Caco-2 (cell line): Measurements from ENCODE around the gene CADM4. TPM values are rescaled to one million over a fixed set of nuclear protein-coding genes. Genes with fewer than 3 reads are reported as not detected.

Source experiments
- BruUV-seq: library from RNA; stranded (reverse); fragments of 400-500 nt; replicated peaks from 2 replicates; lab custom pipeline; 2021; lab: Mats Ljungman, UMichigan
- CTCF ChIA-PET: fragments of 300-600 bp; sonication (Branson Sonifier 250); formaldehyde crosslinking; loops from one replicate; lab custom pipeline; 2022; ENCODE audit warnings: antibody characterized with exemption; lab: Charles Lee
- POLR2A ChIA-PET: fragments of 300-600 bp; sonication (Branson Sonifier 250); formaldehyde crosslinking; loops from one replicate; lab custom pipeline; 2022; ENCODE audit warnings: antibody characterized with exemption; lab: Charles Lee
- DNase-seq, 2 experiments: peaks; one replicate each; pipeline versions ENCODE4 v3.0.0 to v3.0.0-alpha.2; 2020 to 2022
- H3K27me3 ChIP-seq: replicated peaks from 2 replicates; pipeline ENCODE4 v1.6.0; 2011; ENCODE audit warnings: low read length; ENCODE audit not compliant: control insufficient read depth, insufficient read depth
- H3K36me3 ChIP-seq: 2 replicates; pipeline ENCODE4 v1.5.1; 2011; ENCODE audit warnings: low read length; ENCODE audit not compliant: control insufficient read depth, insufficient read depth
- H3K4me1 ChIP-seq: fragments of 250-450 bp; sonication (Bioruptor Pico); 2 replicates; pipeline ENCODE4 v1.5.1; 2020; ENCODE audit warnings: mild to moderate bottlenecking
- H3K4me3 ChIP-seq: 2 replicates; pipeline ENCODE4 v1.5.1; 2011; ENCODE audit warnings: low read depth, mild to moderate bottlenecking, control low read depth, low read length
- H3K9me3 ChIP-seq: fragments of 250-450 bp; sonication (Bioruptor Pico); 2 replicates; pipeline ENCODE4 v1.5.1; 2020; ENCODE audit warnings: mild to moderate bottlenecking, moderate library complexity
- H3K27ac Mint-ChIP-seq: one replicate; pipeline ENCODE4 v1.8.0; 2022; ENCODE audit warnings: mixed read lengths; ENCODE audit not compliant: unreplicated experiment
- H3K27me3 Mint-ChIP-seq: one replicate; pipeline ENCODE4 v1.8.0; 2022; ENCODE audit warnings: mixed read lengths; ENCODE audit not compliant: insufficient read depth, unreplicated experiment
- H3K36me3 Mint-ChIP-seq: one replicate; pipeline ENCODE4 v1.8.0; 2022; ENCODE audit warnings: mild to moderate bottlenecking, mixed read lengths; ENCODE audit not compliant: insufficient read depth, unreplicated experiment
- H3K4me1 Mint-ChIP-seq: one replicate; pipeline ENCODE4 v1.8.0; 2022; ENCODE audit warnings: low read depth, mixed read lengths; ENCODE audit not compliant: unreplicated experiment
- H3K4me3 Mint-ChIP-seq: one replicate; pipeline ENCODE4 v1.8.0; 2022; ENCODE audit warnings: mild to moderate bottlenecking, moderate library complexity, mixed read lengths; ENCODE audit not compliant: unreplicated experiment
- H3K9me3 Mint-ChIP-seq: one replicate; pipeline ENCODE4 v1.8.0; 2022; ENCODE audit warnings: mixed read lengths; ENCODE audit not compliant: unreplicated experiment
- intact Hi-C: fragments of 100-400 bp; cut with micrococcal nuclease; formaldehyde crosslinking; loops from one replicate; pipeline ENCODE4 v1.10.0; 2022; ENCODE audit not compliant: unreplicated experiment
- total RNA-seq: library from RNA; stranded (reverse); gene quantifications from 2 replicates; pipeline ENCODE4 v1.2.3, GENCODE V29; 2022
- TF ChIP-seq, protein P1 (sequence below), 2 experiments: fragments of 200-600 bp in 1 of 2; IDR thresholded peaks; 1 replicate in 1 of 2; 2 replicates in 1 of 2; pipeline versions ENCODE4 v1.5.1 to v1.8.0; 2011 to 2022; ENCODE audit warnings: antibody characterized with exemption in 1 of 2, control low read depth in 1 of 2, inconsistent platforms in 1 of 2, low read depth in 1 of 2, low read length in 1 of 2, mild to moderate bottlenecking in 1 of 2, moderate library complexity in 1 of 2; ENCODE audit not compliant: insufficient read depth in 1 of 2, severe bottlenecking in 1 of 2, unreplicated experiment in 1 of 2

The CADM4 gene
- total RNA-seq, 1 experiment from 2014 or later = 13.2 TPM

DNA sequence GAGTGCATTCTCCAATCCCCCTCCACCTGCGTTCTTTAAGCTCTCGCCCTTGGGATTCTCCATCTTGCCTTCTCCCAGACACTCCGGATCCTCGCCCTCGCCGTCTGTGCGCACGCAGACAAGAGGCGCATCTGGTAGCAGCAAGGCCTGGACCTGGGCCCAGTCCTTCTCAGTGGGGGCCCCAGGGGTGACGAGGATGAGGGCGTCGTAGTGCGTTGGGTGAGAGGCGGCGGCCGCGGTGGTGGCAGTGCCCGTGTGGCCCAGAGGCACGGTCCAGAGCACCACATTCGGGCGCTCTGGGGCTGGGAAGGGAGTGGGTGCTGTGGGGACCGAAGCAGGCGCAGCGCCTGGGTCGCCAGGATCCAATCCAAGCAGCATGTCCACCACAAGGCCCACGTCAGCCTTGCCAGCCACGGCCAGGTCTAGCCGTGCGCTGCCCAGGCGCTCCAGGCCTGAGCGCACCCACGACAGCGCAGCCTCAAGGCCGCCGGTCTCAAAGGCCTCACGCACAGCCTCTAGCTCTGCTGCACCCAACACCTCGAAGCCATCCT is 46.8 kb downstream of the CADM4 start:
- intact Hi-C loops = loop anchor here (10.0 kb wide), 2 partner anchors 128 to 192 kb away; partner anchors contain the start of genes KCNN4 and LYPD3
- H3K36me3 Mint-ChIP-seq = peaks cover 45% of the 10 kb centered on the region
- H3K27me3 ChIP-seq = no peaks in the 10 kb centered on the region
- peak overlapping the region; percentile 97 for H3K4me3 Mint-ChIP-seq
- no peak overlapping the region for H3K4me3 ChIP-seq
- no peaks in the 10 kb centered on the region for H3K9me3 Mint-ChIP-seq
- TF ChIP-seq, protein P1, sequence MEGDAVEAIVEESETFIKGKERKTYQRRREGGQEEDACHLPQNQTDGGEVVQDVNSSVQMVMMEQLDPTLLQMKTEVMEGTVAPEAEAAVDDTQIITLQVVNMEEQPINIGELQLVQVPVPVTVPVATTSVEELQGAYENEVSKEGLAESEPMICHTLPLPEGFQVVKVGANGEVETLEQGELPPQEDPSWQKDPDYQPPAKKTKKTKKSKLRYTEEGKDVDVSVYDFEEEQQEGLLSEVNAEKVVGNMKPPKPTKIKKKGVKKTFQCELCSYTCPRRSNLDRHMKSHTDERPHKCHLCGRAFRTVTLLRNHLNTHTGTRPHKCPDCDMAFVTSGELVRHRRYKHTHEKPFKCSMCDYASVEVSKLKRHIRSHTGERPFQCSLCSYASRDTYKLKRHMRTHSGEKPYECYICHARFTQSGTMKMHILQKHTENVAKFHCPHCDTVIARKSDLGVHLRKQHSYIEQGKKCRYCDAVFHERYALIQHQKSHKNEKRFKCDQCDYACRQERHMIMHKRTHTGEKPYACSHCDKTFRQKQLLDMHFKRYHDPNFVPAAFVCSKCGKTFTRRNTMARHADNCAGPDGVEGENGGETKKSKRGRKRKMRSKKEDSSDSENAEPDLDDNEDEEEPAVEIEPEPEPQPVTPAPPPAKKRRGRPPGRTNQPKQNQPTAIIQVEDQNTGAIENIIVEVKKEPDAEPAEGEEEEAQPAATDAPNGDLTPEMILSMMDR (IDR thresholded peaks at IDR 0.05; ENCODE audit: insufficient read depth in 1 of 2, low read depth in 1 of 2, low read length in 1 of 2, severe bottlenecking in 1 of 2, unreplicated experiment in 1 of 2) = no peak
- peak overlapping the region; percentile 84 for H3K27ac Mint-ChIP-seq
- H3K27me3 Mint-ChIP-seq = no peaks in the 10 kb centered on the region
- DNase-seq = no peak
- ChIA-PET CTCF (no interaction called here), POLR2A (no interaction called here)
- H3K4me1 ChIP-seq = peaks cover 6% of the 10 kb centered on the region; the same call in 1 of the 2 replicates
- peaks cover 7% of the 10 kb centered on the region for H3K4me1 Mint-ChIP-seq
- no peaks in the 10 kb centered on the region for H3K9me3 ChIP-seq
- BruUV-seq = no TSS peak
- H3K36me3 ChIP-seq = no peaks in the 10 kb centered on the region

DNA sequence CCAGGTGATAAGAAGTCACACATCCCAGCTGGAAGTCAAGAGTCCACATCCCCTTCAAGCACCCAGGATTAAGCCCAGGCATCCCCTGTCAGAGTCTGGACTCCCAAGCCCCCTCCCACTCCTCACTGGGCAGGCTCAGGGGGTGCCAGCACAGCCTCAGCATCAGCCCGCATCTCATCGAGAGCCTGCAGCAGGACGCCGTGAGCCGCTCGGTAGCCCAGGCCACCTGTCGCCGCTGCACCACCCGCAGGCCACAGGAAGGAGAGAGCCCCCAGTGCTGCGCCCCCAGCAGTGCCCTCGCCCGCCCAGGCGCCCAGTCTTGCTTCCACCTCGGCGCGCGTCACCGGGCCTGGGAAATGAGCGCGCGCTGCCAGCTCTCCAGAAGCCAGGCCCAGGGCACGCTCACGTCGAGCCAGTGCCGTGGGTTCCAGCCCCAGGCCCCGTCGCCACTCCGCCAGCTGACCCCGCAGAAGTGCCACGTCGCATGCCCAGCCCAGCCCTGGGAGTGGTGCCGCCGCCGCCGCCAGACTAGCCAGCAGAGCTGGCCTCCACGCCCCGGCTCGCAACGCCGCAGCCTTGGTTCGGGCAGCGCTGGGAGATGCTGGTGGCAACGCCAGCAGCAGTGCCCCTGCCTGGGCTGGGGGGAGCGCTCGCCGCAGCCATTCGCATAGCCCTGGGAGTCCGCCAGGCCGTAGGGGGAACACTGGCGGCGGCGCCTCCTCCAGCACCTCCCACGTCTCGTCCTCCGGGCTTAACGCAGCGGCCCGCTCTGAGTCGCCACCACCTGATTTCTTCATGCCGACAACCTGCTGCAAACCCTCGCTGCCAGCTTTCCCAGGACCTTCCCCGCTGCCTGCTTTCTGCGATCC is 47.5 kb downstream of the CADM4 start:
- TF ChIP-seq, protein P1 (IDR thresholded peaks at IDR 0.05; ENCODE audit: insufficient read depth in 1 of 2, low read depth in 1 of 2, low read length in 1 of 2, severe bottlenecking in 1 of 2, unreplicated experiment in 1 of 2) = no peak
- Histone ChIP-seq H3K9me3 (no peaks in the 10 kb centered on the region), H3K36me3 (no peaks in the 10 kb centered on the region), H3K4me3 (no peak overlapping the region), H3K4me1 (peaks cover 2% of the 10 kb centered on the region; the same call in 1 of the 2 replicates), H3K27me3 (no peaks in the 10 kb centered on the region)
- no peak overlapping the region for H3K27ac Mint-ChIP-seq
- H3K36me3 Mint-ChIP-seq = peaks cover 39% of the 10 kb centered on the region
- no TSS peak for BruUV-seq
- intact Hi-C loops = loop anchor here (10.0 kb wide), 2 partner anchors 127 to 193 kb away; partner anchors contain the start of genes KCNN4 and LYPD3
- H3K4me3 Mint-ChIP-seq = no peak overlapping the region
- ChIA-PET POLR2A (no interaction called here), CTCF (no interaction called here)
- no peaks in the 10 kb centered on the region for H3K9me3 Mint-ChIP-seq
- no peaks in the 10 kb centered on the region for H3K27me3 Mint-ChIP-seq
- no peak for DNase-seq
- H3K4me1 Mint-ChIP-seq = peaks cover 7% of the 10 kb centered on the region

DNA sequence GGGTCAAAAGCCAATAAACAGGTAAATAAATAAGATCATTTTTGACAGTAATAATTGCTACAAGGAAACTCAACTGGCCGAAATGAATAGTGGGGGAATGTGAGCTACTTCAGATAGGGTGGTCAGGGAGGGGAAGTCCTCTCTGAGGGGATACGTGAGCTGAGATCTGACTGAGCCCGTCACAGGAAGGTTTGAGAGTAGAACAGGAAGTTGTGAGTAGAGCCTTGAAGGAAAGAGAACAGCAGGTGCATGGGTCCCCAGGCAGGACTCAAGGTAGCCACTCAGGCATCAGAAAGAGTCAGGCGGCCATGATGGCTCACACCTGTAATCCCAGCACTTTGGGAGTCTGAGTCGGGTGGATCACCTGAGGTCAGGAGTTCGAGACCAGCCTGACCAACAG is 50.0 kb downstream of the CADM4 start:
- Mint-ChIP-seq H3K4me1 (peaks cover 7% of the 10 kb centered on the region), H3K36me3 (peaks cover 30% of the 10 kb centered on the region), H3K27ac (no peak overlapping the region), H3K9me3 (no peaks in the 10 kb centered on the region), H3K4me3 (no peak overlapping the region), H3K27me3 (no peaks in the 10 kb centered on the region)
- H3K9me3 ChIP-seq = no peaks in the 10 kb centered on the region
- no peaks in the 10 kb centered on the region for H3K36me3 ChIP-seq
- ChIA-PET POLR2A (no interaction called here), CTCF (no interaction called here)
- H3K27me3 ChIP-seq = no peaks in the 10 kb centered on the region; the same call in 1 of the 2 replicates
- intact Hi-C loops = loop anchor here (10.0 kb wide), 2 partner anchors 125 to 195 kb away; partner anchors contain the start of genes KCNN4 and LYPD3
- TF ChIP-seq, protein P1 (IDR thresholded peaks at IDR 0.05; ENCODE audit: insufficient read depth in 1 of 2, low read depth in 1 of 2, low read length in 1 of 2, severe bottlenecking in 1 of 2, unreplicated experiment in 1 of 2) = no peak
- no peak overlapping the region for H3K4me3 ChIP-seq
- BruUV-seq = no TSS peak
- no peak for DNase-seq
- H3K4me1 ChIP-seq = no peaks in the 10 kb centered on the region
